HL-60 (cell line): ENCODE results near the gene WWOX.

Experiments used
- DNase-seq, 2 experiments: peaks; one replicate each; pipeline ENCODE4 v3.0.0-alpha.2; 2010 to 2020; ENCODE audit warnings: low read depth in 1 of 2, low spot score in 1 of 2
- H3K27ac ChIP-seq: fragments of 250-450 bp; sonication (Bioruptor Pico); replicated peaks from 2 replicates; pipeline ENCODE4 v1.5.1; 2020; ENCODE audit warnings: mild to moderate bottlenecking, moderate library complexity
- H3K27me3 ChIP-seq: fragments of 250-450 bp; sonication (Bioruptor Pico); 2 replicates; pipeline ENCODE4 v1.5.1; 2021; ENCODE audit warnings: mild to moderate bottlenecking, moderate library complexity; ENCODE audit not compliant: insufficient read depth, poor library complexity, severe bottlenecking
- H3K4me3 ChIP-seq: replicated peaks from 2 replicates; pipeline ENCODE4 v1.5.1; 2011; ENCODE audit warnings: mild to moderate bottlenecking, control low read depth, low read length; ENCODE audit not compliant: insufficient read depth
- GABPA ChIP-seq: IDR thresholded peaks from 2 replicates; pipeline ENCODE4 v1.6.1; 2012; ENCODE audit warnings: low read depth
- POLR2AphosphoS5 ChIP-seq: IDR thresholded peaks from 2 replicates; pipeline ENCODE4 v1.6.1; 2012; ENCODE audit warnings: low read depth
- REST ChIP-seq: IDR thresholded peaks from 2 replicates; pipeline ENCODE4 v1.6.1; 2012; ENCODE audit warnings: low read depth; ENCODE audit not compliant: insufficient replicate concordance
- SPI1 ChIP-seq: IDR thresholded peaks from 2 replicates; pipeline ENCODE4 v1.6.1; 2012; ENCODE audit warnings: low read depth, mild to moderate bottlenecking, borderline replicate concordance
- TF ChIP-seq, protein P1 (sequence below): IDR thresholded peaks from one replicate; pipeline ENCODE4 v1.5.1; 2011; ENCODE audit warnings: low read length, control low read depth, inconsistent platforms; ENCODE audit not compliant: insufficient read depth

WWOX gene

DNA sequence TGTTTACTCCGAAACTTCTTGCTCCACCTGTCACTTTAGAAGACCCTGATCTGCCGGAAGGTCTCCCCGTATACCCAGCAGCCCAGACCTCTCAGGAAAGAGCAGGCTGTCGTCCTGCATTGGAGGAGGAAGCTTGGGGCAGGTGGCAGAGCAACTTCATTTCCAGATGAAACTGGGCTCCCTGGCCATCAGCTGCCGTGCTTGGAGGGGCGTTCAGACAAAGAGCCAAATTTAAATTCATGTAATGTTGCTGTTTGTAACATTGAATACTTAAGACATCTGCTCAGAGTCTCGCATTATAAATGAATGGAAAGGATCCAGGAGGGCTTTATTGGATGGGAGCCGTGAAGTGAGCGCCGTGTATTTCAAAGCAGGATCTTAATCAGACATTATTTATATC, 872.6 kb downstream of the WWOX start:
- Histone ChIP-seq H3K4me3 (no peak overlapping the region), H3K27me3 (no peaks in the 10 kb centered on the region), H3K27ac (no peak overlapping the region)
- TF ChIP-seq POLR2AphosphoS5 (no peak), REST (no peak), GABPA (no peak), SPI1 (no peak)
- TF ChIP-seq, protein P1, sequence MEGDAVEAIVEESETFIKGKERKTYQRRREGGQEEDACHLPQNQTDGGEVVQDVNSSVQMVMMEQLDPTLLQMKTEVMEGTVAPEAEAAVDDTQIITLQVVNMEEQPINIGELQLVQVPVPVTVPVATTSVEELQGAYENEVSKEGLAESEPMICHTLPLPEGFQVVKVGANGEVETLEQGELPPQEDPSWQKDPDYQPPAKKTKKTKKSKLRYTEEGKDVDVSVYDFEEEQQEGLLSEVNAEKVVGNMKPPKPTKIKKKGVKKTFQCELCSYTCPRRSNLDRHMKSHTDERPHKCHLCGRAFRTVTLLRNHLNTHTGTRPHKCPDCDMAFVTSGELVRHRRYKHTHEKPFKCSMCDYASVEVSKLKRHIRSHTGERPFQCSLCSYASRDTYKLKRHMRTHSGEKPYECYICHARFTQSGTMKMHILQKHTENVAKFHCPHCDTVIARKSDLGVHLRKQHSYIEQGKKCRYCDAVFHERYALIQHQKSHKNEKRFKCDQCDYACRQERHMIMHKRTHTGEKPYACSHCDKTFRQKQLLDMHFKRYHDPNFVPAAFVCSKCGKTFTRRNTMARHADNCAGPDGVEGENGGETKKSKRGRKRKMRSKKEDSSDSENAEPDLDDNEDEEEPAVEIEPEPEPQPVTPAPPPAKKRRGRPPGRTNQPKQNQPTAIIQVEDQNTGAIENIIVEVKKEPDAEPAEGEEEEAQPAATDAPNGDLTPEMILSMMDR = no peak
- no peak for DNase-seq

GRCh38 chr16:78972986-78973385, 873.5 kb downstream of the WWOX start:
- TF ChIP-seq REST (no peak), SPI1 (no peak), GABPA (no peak), POLR2AphosphoS5 (no peak)
- TF ChIP-seq, protein P1 = no peak
- Histone ChIP-seq H3K27me3 (no peaks in the 10 kb centered on the region), H3K4me3 (no peak overlapping the region), H3K27ac (no peak overlapping the region)
- no peak for DNase-seq

DNA sequence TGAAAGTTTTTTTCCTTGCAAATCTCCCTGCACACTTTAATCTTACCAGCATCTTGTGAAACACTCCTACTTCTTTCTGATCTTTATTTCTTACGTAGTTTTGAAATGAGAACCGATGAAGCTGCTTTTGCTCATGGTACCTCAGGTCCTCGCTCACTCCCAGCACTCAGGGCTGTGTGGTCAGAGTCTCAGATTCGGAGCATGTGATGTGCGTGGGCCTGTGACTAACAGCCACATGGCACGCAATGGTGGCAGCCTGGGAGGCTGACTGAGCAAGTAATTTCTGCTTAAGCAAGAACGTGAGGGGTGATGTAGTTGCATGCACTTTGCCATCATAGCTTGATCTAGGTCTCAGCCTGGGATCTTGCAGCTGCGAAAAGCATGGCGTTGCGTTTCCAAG, 876.8 kb downstream of the WWOX start:
- TF ChIP-seq POLR2AphosphoS5 (no peak), GABPA (no peak), SPI1 (no peak), REST (no peak)
- TF ChIP-seq, protein P1 = no peak
- H3K4me3 ChIP-seq = no peak overlapping the region
- H3K27me3 ChIP-seq = no peaks in the 10 kb centered on the region
- DNase-seq = no peak
- H3K27ac ChIP-seq = no peak overlapping the region
